Measurements from ENCODE around the gene UBQLN2.
A peak's percentile ranks its signal among the peaks of the same experiment; 100 is the strongest.
"Not testable (repeated sequence)": the region's sequence is repeated elsewhere in the genome, so short reads cannot be mapped to it uniquely, and the experiment has no call there.

UBQLN2 gene

DNA sequence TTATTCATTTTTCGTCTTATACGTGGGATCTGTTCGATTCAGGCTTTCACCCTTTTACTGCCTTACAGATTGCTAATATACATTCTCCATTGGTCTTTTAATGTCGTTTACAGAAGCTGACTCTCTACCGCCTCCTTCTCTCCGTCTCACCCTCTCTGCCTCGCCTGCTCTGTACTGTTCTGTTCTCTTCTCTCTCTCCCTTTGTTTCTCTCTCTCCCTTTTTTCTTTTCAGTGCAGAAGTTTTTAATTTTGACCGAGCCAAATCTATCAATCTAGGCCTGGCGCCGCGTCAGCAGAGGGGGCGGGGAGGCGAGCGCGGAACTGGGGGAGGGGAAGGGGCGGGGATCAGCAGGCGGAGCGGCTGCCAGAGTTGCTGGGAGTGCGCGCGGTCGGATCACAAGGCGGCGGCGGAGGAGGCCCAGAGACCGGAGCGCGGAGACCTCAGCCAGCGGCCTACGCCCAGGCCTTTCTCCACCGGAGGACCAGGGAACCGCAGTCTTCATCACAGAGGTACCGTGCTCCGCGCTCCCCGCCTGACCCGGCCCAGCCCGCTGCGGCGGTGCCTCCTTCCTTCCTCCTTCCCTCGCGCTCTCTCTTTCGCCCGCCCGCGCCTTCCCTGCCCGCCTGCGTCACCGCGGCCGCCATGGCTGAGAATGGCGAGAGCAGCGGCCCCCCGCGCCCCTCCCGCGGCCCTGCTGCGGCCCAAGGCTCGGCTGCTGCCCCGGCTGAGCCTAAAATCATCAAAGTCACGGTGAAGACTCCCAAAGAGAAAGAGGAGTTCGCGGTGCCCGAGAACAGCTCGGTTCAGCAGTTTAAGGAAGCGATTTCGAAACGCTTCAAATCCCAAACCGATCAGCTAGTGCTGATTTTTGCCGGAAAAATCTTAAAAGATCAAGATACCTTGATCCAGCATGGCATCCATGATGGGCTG is at the start of gene UBQLN2:
Gene UBQLN2 (plus strand): TSS at position 397 of the 931 bp plus-strand sequence. CDS start 247 bp downstream, at position 644.
- H3K27ac ChIP-seq (ENCODE audit: low read depth, low read length, poor library complexity, severe bottlenecking), result peak within 1 kb of the TSS; percentile 81
- H3K4me2 ChIP-seq (ENCODE audit: low read length), result peak within 1 kb of the TSS; percentile 76
- H3K9me2 ChIP-seq (ENCODE audit: low read depth, low read length), result no peaks in the 10 kb centered on the region
- peak within 1 kb of the TSS; percentile 89 for H3K9ac ChIP-seq (ENCODE audit: low read length)
- H3K9me3 ChIP-seq (ENCODE audit: low read length), result no peaks in the 10 kb centered on the region
- no peaks in the 10 kb centered on the region for H3K27me3 ChIP-seq (ENCODE audit: insufficient read depth, low read length)
- H3K36me3 ChIP-seq (ENCODE audit: insufficient read depth, low read length), result peaks cover 5% of the 10 kb centered on the region; the same call in 1 of the 2 replicates
- no peaks in the 10 kb centered on the region for H3F3A ChIP-seq (ENCODE audit: insufficient read depth, low read length)
- H2AFZ ChIP-seq (ENCODE audit: low read length), result peak within 1 kb of the TSS; percentile 68
- TF ChIP-seq CTCF (IDR thresholded peaks at IDR 0.05; ENCODE audit: low read length) (peak; percentile 22; the same call in 1 of the 2 replicates), EZH2 (IDR thresholded peaks at IDR 0.05; ENCODE audit: borderline replicate concordance, low read length) (no peak)
- H3K79me2 ChIP-seq (ENCODE audit: insufficient read depth, low read length), result peaks cover 46% of the 10 kb centered on the region
- no peaks in the 10 kb centered on the region for H4K20me1 ChIP-seq (ENCODE audit: insufficient read depth, low read length)
- H3K4me1 ChIP-seq (ENCODE audit: insufficient read depth, low read length, severe bottlenecking), result peaks cover 30% of the 10 kb centered on the region
- peak within 1 kb of the TSS; percentile 73 for H3K4me3 ChIP-seq (ENCODE audit: low read depth, low read length, poor library complexity, severe bottlenecking)

DNA sequence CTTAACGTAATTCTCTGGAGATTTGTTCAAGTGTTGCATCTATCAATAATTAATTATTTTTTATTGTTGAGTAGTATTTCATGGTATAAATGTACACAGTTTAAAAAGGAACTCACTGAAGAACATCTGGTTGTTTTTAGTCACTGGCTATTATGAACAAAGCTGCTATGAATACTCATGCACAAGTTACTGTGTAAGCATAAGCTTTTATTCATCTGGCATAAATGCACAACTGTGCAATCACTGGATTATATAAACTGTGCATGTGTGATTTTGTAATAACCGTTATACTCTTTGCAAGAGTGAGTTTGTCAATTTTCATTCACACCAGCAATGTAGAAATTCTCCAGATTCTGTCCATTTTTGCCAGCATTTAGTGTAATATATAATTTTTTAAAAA is 43.8 kb upstream of the UBQLN2 start:
- Histone ChIP-seq H3K4me3 (ENCODE audit: low read depth, low read length, poor library complexity, severe bottlenecking) (no peak overlapping the region), H4K20me1 (ENCODE audit: insufficient read depth, low read length) (no peaks in the 10 kb centered on the region), H3K36me3 (ENCODE audit: insufficient read depth, low read length) (no peaks in the 10 kb centered on the region), H3K9ac (ENCODE audit: low read length) (no peak overlapping the region), H3K9me2 (ENCODE audit: low read depth, low read length) (no peaks in the 10 kb centered on the region), H2AFZ (ENCODE audit: low read length) (no peak overlapping the region), H3K9me3 (ENCODE audit: low read length) (no peaks in the 10 kb centered on the region), H3K79me2 (ENCODE audit: insufficient read depth, low read length) (no peaks in the 10 kb centered on the region), H3F3A (ENCODE audit: insufficient read depth, low read length) (no peaks in the 10 kb centered on the region), H3K27ac (ENCODE audit: low read depth, low read length, poor library complexity, severe bottlenecking) (no peak overlapping the region), H3K4me2 (ENCODE audit: low read length) (no peak overlapping the region), H3K4me1 (ENCODE audit: insufficient read depth, low read length, severe bottlenecking) (no peaks in the 10 kb centered on the region), H3K27me3 (ENCODE audit: insufficient read depth, low read length) (no peaks in the 10 kb centered on the region)
- TF ChIP-seq EZH2 (IDR thresholded peaks at IDR 0.05; ENCODE audit: borderline replicate concordance, low read length), result no peak
- no peak for TF ChIP-seq CTCF (IDR thresholded peaks at IDR 0.05; ENCODE audit: low read length)

- not testable (repeated sequence) for H3K9me3 ChIP-seq (ENCODE audit: low read length); H2AFZ ChIP-seq (ENCODE audit: low read length); H3K27ac ChIP-seq (ENCODE audit: low read depth, low read length, poor library complexity, severe bottlenecking); H3K9me2 ChIP-seq (ENCODE audit: low read depth, low read length); H3K9ac ChIP-seq (ENCODE audit: low read length); H3K4me1 ChIP-seq (ENCODE audit: insufficient read depth, low read length, severe bottlenecking); H3K36me3 ChIP-seq (ENCODE audit: insufficient read depth, low read length); H3K4me2 ChIP-seq (ENCODE audit: low read length); H3F3A ChIP-seq (ENCODE audit: insufficient read depth, low read length); H3K79me2 ChIP-seq (ENCODE audit: insufficient read depth, low read length); H3K4me3 ChIP-seq (ENCODE audit: low read depth, low read length, poor library complexity, severe bottlenecking); H3K27me3 ChIP-seq (ENCODE audit: insufficient read depth, low read length); H4K20me1 ChIP-seq (ENCODE audit: insufficient read depth, low read length)
These were observed 33.9 kb upstream of the UBQLN2 start for GRCh38 chrX:56529482-56530007.

All from OCI-LY1 (cell line).